ENCODE results near the gene TEX51.

Gene TEX51

GRCh38 chr2:126901459-126901858, 2.8 kb downstream of the TEX51 start (continued):
- no peak for TF ChIP-seq PATZ1 (CRISPR knock-in tag; IDR thresholded peaks at IDR 0.05; ENCODE audit: borderline replicate concordance)
- TF ChIP-seq CREB5 (CRISPR knock-in tag; IDR thresholded peaks at IDR 0.05; ENCODE audit: low read depth) = no peak

DNA sequence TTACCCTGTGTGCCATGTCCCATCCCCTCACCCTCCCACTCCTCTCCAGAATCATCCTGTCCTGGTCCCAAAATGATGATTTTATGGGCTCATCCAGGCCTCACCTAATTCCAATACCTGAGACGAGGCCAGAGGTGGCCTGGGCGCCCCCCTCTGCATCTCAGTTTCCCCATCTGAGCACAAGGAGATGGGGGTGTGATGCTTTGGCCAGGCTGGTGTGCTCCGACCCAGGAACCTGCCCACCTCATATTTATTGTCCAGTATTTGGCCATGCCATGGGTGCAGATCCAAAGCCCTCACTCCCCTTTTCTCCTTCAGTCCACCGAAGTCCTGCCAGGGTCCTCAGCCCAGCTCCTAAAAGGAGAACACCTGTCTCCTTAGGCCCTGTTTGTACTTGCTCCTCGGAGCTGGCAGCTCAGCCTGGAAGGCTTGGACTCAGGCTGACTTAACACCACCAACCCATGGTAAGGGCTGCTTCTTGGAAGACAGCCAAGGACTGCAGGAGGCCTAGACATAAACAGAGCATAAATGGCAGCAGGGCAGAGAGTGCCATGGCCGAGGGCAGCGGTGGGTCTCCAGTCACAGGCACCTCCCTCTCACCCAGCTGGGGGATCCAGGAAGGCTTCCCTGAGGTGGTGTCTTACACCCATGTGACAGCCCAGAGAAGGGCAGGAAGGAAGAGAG, 3.6 kb downstream of the TEX51 start:
- TF ChIP-seq ZFP30 (CRISPR knock-in tag; IDR thresholded peaks at IDR 0.05) (no peak), TOX (CRISPR knock-in tag; IDR thresholded peaks at IDR 0.05; ENCODE audit: borderline replicate concordance) (no peak), ZFP3 (CRISPR knock-in tag; IDR thresholded peaks at IDR 0.05) (no peak), SNAI2 (CRISPR knock-in tag; IDR thresholded peaks at IDR 0.05) (no peak), ISL1 (CRISPR knock-in tag; IDR thresholded peaks at IDR 0.05) (no peak), ZC3H10 (CRISPR knock-in tag; IDR thresholded peaks at IDR 0.05) (no peak), PATZ1 (CRISPR knock-in tag; IDR thresholded peaks at IDR 0.05; ENCODE audit: borderline replicate concordance) (no peak), CSDC2 (CRISPR knock-in tag; IDR thresholded peaks at IDR 0.05) (no peak), ZNF70 (CRISPR knock-in tag; IDR thresholded peaks at IDR 0.05) (no peak), TCF4 (CRISPR knock-in tag; IDR thresholded peaks at IDR 0.05; ENCODE audit: borderline replicate concordance) (no peak), GLIS3 (CRISPR knock-in tag; IDR thresholded peaks at IDR 0.05) (no peak), OSR1 (CRISPR knock-in tag; IDR thresholded peaks at IDR 0.05) (no peak), CREB5 (CRISPR knock-in tag; IDR thresholded peaks at IDR 0.05; ENCODE audit: low read depth) (no peak), PPARA (CRISPR knock-in tag; IDR thresholded peaks at IDR 0.05; ENCODE audit: borderline replicate concordance) (no peak)
- TF ChIP-seq, protein P1, sequence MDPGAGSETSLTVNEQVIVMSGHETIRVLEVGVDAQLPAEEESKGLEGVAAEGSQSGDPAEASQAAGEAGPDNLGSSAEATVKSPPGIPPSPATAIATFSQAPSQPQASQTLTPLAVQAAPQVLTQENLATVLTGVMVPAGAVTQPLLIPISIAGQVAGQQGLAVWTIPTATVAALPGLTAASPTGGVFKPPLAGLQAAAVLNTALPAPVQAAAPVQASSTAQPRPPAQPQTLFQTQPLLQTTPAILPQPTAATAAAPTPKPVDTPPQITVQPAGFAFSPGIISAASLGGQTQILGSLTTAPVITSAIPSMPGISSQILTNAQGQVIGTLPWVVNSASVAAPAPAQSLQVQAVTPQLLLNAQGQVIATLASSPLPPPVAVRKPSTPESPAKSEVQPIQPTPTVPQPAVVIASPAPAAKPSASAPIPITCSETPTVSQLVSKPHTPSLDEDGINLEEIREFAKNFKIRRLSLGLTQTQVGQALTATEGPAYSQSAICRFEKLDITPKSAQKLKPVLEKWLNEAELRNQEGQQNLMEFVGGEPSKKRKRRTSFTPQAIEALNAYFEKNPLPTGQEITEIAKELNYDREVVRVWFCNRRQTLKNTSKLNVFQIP (CRISPR knock-in tag; IDR thresholded peaks at IDR 0.05; ENCODE audit: borderline replicate concordance, low read depth) = no peak
- TF ChIP-seq, protein P2, sequence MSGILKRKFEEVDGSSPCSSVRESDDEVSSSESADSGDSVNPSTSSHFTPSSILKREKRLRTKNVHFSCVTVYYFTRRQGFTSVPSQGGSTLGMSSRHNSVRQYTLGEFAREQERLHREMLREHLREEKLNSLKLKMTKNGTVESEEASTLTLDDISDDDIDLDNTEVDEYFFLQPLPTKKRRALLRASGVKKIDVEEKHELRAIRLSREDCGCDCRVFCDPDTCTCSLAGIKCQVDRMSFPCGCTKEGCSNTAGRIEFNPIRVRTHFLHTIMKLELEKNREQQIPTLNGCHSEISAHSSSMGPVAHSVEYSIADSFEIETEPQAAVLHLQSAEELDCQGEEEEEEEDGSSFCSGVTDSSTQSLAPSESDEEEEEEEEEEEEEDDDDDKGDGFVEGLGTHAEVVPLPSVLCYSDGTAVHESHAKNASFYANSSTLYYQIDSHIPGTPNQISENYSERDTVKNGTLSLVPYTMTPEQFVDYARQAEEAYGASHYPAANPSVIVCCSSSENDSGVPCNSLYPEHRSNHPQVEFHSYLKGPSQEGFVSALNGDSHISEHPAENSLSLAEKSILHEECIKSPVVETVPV (CRISPR knock-in tag; IDR thresholded peaks at IDR 0.05) = no peak
- ATAC-seq = no peak

DNA sequence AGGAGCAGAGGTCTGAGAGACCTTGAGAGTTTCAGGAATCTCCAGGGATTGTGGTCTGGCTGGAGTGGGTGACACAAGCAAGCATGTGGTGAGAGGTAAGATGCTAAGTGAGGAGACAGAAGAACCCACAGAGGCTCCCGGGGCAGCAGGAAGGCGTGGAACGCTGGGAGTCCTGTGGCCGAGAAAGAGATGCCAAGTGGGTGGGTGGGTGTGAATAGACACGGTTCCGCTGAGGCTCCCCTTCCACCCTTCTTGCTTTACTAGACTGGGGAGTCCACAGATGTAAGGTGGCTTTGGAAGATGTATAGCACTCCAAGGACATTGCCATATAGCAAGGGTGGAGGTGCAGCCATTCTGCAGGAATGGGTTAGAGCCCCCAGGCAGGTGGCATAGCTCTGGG, 4.2 kb downstream of the TEX51 start:
- ATAC-seq = no peak
- TF ChIP-seq ZFP30 (CRISPR knock-in tag; IDR thresholded peaks at IDR 0.05) = no peak
- no peak for TF ChIP-seq TSHZ2 (CRISPR knock-in tag; IDR thresholded peaks at IDR 0.05)
- no peak for TF ChIP-seq TCF4 (CRISPR knock-in tag; IDR thresholded peaks at IDR 0.05; ENCODE audit: borderline replicate concordance)
- TF ChIP-seq OSR1 (CRISPR knock-in tag; IDR thresholded peaks at IDR 0.05) = no peak
- no peak for TF ChIP-seq ZNF565 (CRISPR knock-in tag; conservative IDR thresholded peaks at IDR 0.05; ENCODE audit: low read depth)
- TF ChIP-seq ESRRG (CRISPR knock-in tag; IDR thresholded peaks at IDR 0.05) = no peak
- TF ChIP-seq RARB (CRISPR knock-in tag; IDR thresholded peaks at IDR 0.05) = no peak
- TF ChIP-seq CSDC2 (CRISPR knock-in tag; IDR thresholded peaks at IDR 0.05) = no peak
- no peak for TF ChIP-seq ZFP3 (CRISPR knock-in tag; IDR thresholded peaks at IDR 0.05)
- TF ChIP-seq, protein P1 (CRISPR knock-in tag; IDR thresholded peaks at IDR 0.05; ENCODE audit: borderline replicate concordance, low read depth) = no peak
- TF ChIP-seq PPARA (CRISPR knock-in tag; IDR thresholded peaks at IDR 0.05; ENCODE audit: borderline replicate concordance) = no peak
- no peak for TF ChIP-seq ARNTL (CRISPR knock-in tag; IDR thresholded peaks at IDR 0.05; ENCODE audit: borderline replicate concordance, low read depth)
- no peak for TF ChIP-seq ZNF70 (CRISPR knock-in tag; IDR thresholded peaks at IDR 0.05)

Measured in SK-N-SH treated with all-trans-retinoic acid at 6 μM for 48 hours (cell line).